ELF-1 (cell line): ENCODE results near the gene ZNRF3.
"Not testable (repeated sequence)": the region's sequence is repeated elsewhere in the genome, so short reads cannot be mapped to it uniquely, and the experiment has no call there.

Experiments
- DNase-seq: peaks from one replicate; pipeline ENCODE4 v3.0.0-alpha.2; 2016; ENCODE audit warnings: low read depth, low spot score

Gene ZNRF3

DNA sequence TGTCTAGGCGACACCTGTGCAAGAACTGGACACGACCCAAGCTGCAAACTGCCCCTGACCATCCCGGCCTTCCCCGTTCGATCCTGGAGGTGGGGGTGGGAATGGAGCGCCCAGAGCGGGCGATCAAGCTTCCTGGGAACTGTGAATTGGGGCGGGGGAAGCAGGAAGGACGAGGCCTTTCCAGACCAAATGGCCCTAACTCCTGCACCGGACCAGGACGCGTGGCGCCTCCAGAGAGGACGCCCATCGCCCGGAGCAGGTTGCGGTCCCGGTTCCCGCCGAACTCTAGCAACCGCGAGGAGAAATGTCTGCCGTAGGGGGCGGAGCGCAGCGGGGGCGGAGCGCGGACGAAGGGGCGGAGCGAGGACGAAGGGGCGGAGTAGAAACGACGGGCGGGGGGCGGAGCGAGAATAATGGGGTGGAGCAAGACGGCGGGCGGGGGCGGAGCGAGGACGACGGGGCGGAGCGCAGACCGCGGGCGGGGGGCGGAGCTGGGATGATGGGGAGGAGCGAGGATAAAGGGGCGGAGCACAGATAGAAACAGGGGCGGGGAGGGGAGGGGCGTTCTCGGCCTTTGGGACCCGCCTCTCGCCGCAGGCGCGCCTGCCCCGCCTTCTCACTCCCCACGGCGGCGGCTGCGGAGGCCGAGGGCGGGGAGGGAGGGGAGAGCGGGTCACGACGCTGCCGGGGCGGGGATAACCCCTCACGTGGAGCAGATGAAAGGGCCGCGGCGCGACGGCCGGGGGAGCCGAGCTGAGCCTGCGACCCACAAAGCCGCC, at the start of gene ZNRF3:
Gene ZNRF3 (plus strand): TSS at position 695 of the 779 bp plus-strand sequence. CDS start 195 bp downstream, outside the sequence.
- DNase-seq, result peak; percentile 86

DNA sequence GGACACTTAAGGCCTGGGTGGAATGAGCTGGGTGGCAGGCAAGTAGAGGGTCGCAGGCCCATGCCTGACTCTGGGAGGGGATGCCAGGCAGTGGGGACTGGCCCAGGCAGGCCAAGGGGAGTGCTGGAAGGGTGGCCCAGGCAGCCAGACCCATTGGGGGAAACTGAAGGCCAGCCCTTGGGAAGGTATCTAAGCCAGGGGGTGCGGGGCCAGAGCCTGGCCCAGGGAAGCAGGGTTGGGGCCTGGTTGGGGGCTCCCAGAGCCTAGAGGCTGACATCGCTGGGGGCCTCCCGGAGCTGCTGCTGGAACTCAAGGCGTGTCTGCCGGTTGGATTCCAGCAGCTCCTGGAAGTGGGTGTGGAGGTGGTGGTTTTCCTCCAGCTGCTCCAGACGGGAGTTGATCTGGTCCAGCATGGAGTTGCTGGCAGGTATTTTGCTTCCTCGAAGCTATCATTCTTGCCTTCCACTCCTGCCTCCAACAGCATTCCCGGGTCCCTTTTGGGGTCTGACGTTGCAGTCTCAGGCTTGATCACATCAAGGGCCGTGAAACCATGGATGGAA, 47.7 kb upstream of the ZNRF3 start:
- no peak for DNase-seq

DNA sequence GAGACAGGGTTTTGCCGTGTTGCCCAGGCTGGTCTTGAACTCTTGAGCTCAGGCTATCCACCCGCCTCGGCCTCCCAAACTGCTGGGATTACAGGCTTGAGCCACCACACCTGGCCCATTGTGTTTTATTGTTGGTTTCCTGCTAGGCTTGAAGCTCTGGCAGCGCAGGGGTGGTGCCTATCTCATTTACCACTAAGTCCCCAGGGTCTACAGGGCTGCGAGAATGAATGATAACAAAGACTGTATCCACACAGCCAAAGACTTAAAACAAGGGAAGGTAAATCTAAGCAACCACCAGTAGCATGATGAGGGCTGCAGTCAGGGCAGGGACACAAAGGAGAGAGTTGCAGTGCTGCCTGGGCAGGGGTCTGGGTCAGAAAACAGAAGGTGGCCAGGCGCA, 45.7 kb upstream of the ZNRF3 start:
- DNase-seq, result peak; percentile 56

DNA sequence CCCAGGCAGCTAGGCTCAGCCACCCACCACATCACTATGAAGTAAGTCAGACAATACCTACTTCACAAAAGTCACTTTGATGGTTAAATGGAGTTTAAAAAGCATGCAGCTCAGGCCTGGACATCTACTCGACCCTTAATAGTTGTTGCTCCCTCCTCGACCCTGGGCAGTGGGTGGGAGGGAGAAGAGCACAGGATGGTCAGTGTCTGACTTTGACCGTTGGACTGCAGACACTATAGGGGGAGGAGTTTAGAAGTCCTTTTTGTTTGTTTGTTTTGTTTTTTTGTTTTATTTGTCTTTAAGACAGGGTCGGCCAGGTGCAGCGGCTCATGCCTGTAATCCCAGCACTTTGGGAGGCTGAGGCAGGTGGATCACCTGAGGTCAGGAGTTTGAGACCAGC, 44.4 kb upstream of the ZNRF3 start:
- DNase-seq, result no peak

DNA sequence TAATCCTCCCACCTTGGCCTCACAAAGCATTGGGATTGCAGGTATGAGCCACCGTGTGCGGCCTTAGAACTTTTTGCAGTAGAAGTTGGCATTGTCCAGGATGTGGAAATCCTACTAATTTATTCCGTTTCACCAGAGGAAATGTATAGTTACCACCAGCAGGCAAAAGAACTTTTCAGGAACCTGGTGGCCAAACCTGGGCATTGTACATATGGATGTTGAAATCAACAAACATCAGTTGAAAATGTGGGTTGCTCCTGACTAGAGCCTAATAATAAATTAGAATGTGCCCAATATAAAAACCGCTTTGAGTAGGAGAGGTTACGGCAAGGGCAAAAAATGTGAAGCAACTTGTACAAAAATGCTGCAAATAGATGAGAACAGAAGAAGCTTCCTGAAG, 42.3 kb upstream of the ZNRF3 start:
- no peak for DNase-seq

DNA sequence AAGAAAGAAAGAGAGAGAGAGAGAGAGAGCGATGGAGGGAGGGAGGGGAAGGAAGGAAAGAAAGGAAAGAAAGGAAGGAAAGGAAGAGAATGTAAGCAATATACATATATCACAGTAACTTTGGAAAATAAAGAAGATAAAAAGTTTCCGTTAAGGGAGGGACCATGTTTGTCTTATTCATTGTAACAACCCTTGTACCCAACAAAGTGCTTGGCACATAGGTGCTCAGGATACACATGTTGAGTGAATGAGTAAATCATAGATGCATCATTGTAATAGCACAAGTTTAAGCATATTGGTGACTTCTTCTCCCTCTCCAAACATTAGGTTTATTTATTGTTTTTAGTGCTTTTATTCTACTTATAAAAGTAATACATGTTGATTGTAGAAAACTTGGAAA, 39.7 kb upstream of the ZNRF3 start:
- no peak for DNase-seq

DNA sequence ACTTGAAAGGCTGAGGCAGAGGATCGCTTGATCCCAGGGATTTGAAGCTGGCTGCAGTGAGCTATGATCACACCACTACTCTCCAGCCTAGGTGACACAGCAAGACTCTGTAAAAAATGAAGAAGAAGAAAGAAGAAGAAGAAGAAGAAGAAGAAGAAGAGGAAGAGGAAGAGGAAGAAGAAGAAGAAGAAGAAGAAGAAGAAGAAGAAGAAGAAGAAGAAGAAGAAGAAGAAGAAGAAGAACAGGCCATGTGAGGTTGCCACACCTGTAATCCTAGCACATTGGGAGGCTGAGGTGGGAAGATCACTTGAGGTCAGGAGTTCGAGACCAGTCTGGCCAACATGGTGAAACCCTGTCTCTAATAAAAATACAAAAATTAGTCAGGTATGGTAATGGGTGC, 39.1 kb upstream of the ZNRF3 start:
- not testable (repeated sequence) for DNase-seq

DNA sequence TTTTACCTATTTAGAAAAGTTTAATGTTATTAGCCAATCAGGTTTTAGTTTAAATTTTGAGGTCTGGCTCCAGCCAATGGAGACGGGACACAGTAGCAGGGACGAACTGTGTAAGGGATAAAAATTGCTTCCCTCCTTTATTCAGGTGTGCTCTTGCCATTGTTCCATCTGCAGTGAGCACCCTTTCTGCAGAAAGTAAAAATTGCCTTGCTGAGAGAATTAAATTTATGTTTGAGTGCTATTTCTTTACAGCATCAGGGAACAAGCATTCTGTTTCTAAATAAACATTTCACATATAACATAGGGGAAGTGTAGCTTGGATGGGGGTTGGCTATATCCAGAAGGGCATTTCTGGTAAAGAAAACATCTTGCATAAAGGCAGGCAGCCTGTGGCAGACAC, 36.4 kb upstream of the ZNRF3 start:
- no peak for DNase-seq

DNA sequence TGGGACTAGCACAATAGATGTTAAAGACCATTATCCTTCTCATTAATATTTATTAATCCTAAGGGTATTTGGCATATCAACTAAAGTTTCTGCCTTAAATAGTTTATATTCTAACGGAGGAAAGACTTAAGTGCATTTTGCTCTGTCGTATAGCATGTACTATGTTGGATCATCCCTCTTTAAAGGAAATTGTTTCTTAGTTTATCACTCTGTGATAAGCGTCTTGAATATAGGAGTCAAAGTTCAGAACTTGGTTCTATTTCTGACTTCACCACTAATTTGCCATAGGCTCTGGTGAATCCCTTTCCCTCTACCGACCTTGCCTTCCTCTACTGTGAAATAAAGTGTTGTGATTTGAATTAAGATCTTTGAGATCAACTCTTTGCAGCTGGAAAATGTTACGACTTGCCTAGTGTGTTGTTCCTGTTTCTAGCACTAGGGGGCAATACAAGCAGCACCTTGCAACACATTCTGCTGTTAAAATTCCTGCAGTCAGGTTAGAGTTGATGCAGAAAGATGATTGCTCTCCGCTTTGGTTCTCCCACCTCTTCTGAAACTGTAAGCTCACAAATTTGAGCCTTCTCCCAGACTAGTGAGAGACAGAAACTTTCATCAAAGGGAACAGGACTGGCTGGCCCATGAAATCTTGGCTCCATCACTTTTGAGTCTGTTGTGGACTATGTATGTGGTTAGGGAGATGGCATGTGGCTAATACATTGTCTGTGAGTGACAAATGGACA, 27.8 kb upstream of the ZNRF3 start:
- peak; percentile 63 for DNase-seq

DNA sequence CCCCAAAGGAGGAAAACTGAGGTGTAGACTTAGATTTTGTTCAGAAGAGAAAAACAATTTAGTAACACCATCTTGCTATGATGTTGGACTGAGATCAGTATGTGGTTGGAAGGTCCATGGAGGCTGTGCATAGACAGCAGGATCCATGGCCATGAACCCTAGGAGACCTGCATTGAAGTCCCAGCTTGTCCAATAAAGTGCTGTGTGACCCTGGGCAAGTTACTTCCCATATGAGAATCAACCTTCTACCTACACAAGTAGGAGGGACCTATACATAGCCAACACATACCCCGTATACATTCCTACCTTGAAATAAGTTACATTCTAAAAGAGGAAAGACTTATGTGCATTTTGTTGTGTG, 27.3 kb upstream of the ZNRF3 start:
- DNase-seq, result no peak

DNA sequence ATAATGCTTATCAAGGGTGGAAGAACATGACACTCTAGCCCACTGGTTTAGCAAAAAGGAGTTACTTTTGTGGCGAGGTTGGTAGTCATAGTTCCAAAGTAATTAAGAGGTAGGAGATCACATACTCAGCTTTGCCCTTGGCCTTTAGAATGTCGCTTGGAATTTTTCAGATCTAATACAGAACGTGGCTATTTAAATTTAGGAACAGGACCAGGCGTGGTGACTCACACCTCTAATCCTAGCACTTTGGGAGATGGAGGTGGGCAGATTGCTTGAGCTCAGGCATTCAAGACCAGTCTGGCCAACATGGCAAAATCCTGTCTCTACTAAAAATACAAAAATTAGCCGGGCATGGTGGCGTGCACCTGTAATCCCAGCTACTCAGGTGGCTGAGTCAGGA, 26.1 kb upstream of the ZNRF3 start:
- DNase-seq, result no peak

DNA sequence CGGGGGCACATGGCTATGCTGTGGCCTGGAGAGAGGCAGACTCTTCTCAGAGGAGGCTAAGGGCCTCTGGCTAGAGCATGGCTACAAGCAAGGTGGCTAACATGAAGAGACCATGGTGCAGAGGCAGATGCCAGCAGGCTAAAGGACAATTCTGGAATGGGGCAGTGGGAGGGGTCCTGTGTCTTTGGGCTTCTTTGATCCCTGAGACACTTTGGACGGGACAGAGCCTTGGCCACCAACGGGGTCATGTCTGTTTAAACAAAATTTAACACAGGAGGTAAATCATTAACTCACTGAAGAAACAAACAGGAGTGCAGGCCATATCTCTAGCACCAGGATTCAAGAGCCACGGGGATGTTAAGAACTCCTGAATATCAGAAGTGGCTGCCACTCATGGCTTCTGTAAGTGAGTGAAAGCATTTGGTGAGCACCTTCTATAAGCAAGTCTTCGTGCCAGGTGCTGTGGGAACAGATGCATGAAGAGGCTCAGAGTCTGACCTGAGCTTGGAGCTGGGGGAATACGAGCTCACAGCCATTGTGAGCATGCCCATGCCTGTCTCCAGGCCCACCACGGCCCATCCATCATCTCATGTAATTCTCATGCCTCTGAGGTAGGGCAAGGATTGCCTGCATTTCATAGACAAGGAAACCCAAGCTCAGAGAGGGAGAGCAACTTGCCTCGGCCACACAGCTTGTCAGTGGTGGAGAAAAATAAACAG, 18.3 kb upstream of the ZNRF3 start:
- peak; percentile 25 for DNase-seq

DNA sequence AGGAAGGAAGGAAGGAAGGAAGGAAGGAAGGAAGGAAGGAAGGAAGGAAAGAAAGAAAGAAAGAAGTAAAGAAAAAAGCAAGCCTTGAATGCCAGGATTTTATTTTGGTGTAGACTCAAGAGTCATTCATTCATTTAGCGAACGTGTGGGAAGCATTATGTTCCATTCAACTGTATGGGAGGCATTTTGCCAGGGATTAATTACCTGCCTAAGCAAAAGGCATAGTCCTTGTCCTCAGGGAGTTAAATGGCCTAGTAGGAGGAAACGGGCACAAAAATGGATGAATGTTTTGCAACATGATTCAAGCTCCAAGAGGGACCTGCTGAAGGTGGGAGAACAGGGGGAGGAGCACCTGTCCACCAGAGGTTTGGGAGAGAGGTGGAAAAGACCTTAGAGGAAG, 16.2 kb upstream of the ZNRF3 start:
- no peak for DNase-seq

DNA sequence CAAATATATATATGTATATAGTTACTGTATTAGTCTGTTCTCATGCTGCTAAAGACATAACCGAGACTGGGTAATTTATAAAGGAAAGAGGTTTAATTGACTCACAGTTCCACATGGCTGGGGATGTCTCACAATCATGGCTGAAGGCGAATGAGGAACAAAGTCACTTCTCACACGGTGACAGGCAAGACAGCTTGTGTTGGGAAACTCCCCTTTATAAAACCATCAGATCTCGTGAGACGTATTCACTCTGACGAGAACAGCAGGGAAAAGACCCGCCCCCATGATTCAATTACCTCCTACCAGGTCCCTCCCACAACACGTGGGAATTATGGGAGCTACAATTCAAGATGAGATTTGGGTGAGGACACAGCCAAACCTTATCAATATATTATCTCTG, 15.0 kb upstream of the ZNRF3 start:
- DNase-seq, result not testable (repeated sequence)

DNA sequence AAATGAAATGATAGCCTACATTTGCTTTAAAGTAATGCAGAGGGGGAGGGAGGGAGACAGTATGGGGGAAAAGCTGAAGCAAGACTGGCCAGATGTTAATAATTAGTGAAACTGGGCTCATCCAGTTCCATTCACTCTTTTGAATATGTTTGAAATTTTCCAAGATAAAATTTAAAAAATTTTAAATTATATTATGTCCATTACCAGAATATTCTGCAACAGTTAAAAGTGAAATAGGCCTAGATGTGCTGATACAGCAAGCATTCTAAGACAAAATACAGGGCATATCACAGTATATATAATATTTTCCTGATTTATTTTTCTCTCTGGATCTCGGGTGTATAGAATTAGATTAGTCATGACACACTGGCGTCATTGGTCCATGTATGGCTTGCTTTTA, 13.6 kb upstream of the ZNRF3 start:
- no peak for DNase-seq

DNA sequence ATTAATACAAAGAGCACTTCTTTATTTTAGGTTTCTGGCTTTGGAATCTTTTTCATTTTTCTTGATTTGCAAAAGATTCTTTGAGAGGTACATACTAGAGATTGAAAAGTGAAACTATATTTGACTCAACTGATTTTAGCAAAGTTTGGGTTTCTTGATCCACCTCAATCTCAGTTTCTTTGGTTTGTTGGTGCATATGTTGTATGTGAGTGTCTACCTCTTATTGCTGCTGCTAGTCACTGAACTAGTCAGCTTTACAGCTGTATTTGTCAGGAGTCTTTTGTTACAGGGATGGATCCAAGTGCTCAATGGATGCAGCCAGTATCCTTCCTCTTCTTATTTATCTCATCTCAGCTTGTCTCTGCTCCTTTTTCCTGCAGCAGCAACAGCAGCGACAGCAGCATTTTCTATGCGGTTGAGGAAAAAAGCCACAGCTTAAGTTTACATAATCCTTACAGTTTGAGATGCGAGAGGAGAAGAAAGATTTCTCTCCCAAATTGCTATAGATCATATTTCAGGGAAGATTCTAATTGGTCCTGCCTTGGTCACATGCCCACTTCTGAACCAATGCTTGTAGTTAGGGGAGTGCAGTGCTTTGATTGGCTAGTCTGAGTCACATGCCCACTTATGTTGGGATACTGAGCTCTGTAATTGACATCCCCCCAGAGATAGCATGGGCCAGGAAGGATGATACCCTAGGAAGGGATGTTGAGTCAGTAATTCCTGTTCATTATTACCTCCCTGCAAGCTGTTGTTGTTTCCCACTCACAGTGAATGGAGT, 10.0 kb upstream of the ZNRF3 start:
- no peak for DNase-seq

DNA sequence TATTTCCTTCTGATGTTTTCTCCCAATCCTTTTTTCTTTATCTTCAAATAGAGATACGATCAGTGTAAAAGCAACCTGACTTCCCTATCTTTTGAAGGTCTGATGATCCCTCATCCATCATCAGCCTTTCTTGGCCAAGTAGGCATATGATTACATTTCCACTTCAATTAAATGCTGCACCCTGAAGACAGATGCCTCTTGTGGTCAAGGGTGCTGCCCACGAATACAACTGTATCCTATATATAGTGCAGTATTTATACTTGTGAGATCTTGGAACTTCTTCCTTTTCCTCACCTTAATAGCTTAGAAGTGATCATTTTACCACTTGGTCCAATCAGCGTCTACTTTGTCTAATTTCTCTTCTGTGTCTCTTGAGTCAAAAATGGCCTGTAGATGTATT, 9.3 kb upstream of the ZNRF3 start:
- DNase-seq, result no peak

DNA sequence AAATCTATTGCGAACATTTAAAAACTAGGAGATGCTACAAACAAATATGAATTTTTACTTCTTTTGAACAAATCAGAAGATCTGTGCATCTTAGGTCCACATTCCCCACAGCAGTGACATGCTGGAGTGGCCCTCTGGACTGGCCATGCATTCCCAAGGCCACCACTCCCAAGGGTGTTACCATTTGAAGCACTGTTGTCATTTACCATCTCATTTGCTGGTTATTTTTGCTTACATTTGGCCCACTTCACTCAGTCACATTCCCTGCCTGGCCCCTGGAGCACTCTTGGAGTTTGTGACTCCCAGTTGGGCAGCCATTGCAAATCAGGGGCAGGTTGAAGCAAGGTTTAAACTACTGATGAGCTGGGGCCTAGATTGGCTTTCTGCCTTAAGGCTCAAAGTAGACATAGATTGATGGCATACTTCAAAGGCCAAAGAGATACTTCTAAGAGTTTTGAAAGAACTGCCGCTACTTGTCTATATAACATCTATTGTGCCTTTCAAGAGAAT, 8.5 kb upstream of the ZNRF3 start:
- peak; percentile 68 for DNase-seq

DNA sequence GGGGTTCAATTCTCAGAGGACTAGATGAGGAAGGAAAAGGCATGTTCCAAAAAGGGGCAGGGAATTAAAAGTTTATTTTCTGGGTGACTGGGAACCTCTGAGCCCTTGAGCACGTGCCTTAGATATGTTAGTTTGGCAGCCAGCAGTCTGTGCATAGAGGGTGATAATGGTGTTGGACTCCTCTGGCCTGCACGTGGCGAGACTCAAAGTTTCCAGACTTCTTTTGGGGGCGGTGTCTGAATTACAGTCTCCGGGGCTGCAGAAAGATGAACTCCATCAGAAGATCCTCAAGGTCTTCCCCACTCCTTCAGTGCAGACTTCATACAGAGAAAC, 861 bp upstream of the ZNRF3 start:
- DNase-seq, result no peak

DNA sequence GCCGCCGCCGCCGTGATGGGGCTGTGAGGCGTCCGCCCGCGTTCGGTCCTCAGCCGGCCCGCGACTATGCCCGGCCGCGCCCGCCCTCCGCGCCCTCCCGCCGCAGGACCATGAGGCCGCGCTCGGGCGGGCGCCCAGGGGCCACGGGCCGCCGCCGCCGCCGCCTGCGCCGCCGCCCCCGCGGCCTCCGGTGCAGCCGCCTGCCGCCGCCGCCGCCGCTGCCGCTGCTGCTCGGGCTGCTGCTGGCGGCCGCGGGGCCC, 215 bp downstream of the ZNRF3 start:
- no peak for DNase-seq

DNA sequence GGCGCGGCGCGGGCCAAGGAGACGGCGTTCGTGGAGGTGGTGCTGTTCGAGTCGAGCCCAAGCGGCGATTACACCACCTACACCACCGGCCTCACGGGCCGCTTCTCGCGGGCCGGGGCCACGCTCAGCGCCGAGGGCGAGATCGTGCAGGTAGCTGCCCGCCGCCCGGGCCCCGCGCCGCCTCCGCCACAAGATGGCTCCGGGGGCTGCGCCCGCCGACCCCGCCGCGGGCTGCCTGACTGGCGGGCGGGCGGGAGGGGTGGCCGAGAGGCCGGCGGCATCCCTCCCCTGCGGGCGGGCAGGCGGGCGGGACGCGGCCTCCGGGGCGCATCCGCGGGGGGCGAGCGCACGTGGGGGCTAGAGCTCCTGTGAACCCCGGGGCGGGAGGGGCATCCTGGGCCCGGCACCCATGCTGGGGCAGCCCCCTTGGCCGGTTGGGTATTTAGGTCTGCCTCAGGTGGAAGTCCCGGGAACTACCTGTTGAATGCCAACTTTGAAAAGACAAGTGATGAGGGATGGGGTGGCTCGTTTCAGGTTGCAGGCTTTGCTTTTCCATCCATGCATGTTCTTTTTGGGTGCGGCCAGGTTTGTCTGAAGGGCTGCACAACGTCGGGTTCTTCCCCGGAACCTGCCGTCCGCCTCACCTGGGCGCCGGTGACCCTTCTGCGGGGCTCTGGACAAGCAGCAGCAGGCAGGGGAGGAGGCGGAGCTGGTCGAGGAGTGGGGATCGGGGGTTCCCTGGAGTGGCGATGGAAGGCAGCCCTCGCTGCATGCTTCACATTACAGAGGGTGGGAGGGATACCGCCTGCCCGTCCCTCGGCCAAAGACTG, 760 bp downstream of the ZNRF3 start:
- DNase-seq, result peak; percentile 41
